ENCODE results near the gene SLC26A1.

SLC26A1 gene

GRCh38 chr4:997375-998071 lies 4.3 kb upstream of the SLC26A1 start:
- no peak for DNase-seq

DNA sequence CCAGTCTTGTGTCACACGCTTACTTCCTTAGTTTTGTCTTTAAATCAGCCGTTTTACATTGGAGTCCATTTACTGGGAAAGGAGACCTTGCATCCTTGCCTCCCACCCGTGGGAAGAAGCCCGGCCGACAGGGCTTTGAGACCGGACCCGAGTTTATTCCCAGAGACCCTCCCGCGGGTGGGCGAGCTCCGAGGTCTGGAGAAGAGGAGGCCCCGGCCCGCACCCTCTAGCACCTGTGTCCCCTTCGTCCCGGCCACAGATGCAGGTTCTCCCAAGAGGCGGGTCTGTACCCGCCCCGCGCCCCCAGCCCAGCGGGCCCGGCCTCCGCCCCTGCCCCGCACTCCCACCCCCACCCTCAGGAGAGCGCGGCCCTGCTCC lies 3.8 kb upstream of the SLC26A1 start:
- DNase-seq, result no peak

DNA sequence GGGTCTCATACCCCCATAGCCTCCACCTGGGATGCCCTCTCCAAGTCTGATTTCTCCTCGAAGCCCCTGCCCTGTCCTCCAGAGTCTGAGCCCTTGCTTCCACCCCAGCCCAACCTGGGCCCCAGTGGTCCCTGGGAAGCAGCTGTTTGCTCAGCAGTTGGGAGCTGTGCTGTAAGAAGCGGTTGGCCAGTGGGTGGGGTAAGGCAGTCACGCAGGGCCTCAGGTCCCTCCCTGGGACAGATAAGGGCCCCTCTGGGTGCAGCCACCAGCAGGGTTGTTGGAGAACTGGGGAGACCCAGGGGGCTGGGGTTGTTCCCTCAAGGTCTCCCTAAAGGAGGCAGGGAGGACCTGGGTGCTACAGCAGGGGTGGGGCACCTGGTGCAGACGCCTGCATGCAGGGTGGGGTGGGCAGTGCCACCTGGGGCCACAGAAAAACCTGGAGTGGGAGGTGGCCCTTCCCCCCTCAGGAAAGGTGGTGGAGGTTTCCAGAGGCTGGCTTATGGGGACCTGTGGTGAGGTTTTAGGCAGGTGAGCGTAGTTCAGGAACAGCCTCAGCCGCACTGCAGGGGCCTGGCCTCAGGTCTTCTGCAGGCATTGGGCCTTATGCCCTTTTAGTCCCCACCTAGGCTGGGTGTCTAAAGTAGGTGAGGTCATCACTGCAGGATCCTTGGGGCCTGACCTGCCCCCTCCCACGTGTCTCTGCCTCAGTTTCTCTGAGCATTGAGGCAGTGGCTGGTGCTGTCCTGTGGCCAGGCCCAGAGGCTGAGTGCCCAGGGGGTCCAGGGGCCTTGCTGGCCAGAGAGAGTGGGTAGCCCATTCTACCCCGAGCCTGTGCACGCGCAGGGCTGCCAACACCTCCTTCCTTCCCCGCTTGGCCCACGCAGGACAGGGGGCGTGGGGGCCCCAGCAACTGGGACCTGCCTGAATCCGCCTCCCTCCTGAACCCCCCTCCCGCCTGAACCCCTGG lies 3.1 kb upstream of the SLC26A1 start:
- DNase-seq, result no peak

GRCh38 chr4:995311-996026 lies 2.3 kb upstream of the SLC26A1 start:
- DNase-seq, result no peak

DNA sequence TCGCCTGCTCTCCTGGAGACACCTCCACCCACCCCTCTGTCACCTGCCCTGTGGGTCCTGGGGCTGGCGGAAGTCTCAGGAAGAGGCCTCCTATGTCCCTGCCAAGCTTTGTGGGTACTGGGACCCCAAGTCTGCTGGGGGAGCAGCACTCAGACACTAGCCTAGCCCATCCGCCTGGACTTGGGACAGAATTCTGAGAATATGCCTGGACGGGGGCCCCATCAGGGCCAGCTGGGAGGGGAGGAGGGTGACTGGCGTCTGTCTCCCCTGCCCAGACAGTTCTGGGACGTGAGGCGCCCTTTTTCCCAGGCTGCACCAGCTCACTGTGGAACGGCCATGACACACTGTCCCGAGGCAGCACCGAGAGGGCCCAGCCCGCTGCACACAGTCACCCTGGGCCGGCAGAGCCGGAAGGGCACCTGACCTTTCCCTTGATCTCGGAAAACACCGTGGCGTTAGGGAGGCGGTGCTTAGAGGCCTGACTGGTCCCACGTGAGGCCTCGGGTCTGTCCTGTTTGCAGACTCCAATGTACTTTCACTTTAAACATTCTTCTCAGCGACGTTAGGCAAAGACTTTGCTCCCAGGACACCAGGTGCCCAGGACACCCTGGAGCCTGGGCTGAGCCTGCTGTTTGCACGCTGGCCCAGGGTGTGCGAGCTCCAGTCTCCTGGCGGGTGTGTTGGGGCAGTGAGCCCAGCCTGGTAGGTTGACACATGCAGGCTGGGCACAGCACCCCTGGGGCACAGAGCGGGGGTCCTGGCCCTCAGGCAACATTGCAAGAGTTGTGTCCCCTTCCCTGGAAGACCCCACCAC lies 700 bp downstream of the SLC26A1 start:
- DNase-seq, result no peak

DNA sequence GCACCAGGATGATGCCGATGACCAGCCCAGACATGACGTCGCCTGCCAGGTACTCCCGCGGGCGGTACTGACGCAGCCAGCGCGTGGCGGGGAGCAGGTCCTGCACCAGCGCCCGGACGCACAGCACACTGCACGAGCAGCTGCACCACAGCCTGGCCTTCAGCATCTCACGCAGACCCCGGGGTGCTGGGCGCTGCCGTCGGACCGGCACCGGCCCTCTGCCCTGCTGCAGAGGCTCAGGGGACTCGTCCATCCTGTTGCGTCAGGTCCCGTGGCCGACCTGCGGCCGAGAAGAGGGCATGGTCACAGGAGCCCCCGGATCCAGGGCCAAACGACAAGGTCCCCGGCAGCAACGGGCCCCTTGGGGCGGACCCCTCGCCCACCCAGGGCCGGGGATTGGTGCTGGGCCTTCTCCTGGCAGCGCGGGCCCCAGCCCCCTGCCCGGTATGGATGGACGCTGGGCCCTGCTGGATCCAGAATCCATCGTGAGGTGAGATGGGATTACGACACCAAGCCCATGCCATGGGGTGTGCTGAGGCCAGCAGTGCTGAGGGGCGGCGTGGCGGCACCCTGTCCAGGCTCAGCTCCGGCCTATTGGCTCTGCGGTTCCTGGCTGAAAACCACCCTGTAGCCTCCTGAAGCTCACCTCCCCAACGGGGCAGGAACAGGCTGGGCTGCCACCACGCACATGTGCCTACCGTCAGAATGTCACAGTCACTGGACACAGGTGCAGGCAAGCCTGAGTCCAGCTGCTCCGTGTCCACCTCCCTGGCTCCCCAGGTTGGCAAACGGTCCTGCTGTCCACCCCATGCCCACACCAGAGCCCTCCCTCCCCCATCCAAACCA lies 1.5 kb downstream of the SLC26A1 start:
- no peak for DNase-seq

DNA sequence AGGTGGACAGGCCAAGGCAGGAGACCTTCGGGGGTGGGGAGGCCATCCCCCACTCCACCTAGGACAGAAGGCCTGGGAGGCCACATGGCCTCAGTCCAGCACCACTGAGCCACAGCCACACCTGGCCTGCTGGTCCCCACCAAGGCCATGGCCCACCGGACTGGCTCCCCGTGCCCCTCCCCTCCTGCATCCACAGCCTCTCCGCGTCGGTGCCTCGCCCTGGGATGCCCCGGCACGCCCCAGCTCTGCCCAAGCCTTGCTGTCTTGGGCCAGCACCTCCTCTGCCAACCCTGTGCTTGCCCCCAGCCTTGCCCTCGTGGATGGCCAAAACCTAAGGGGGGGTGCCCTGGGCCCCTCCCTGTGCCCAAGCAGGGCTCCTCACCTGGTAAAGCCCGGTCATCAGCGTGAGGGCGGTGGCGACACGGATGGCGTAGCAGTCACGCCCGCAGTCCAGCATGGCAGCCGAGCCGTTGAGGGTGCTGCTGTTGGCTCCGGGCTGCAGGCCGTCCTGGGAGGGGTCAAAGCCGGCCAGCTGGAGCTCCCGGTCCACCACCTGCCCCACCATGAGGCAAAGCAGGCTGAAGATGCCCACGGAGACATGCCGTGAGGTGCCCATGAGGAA lies 2.3 kb downstream of the SLC26A1 start:
- DNase-seq, result no peak

GRCh38 chr4:989722-990471 lies 3.3 kb downstream of the SLC26A1 start:
- no peak for DNase-seq

- DNase-seq, result no peak
Measured at GRCh38 chr4:988726-989721, 4.2 kb downstream of the SLC26A1 start.

GRCh38 chr4:987624-988513 lies 5.3 kb downstream of the SLC26A1 start:
- no peak for DNase-seq

DNA sequence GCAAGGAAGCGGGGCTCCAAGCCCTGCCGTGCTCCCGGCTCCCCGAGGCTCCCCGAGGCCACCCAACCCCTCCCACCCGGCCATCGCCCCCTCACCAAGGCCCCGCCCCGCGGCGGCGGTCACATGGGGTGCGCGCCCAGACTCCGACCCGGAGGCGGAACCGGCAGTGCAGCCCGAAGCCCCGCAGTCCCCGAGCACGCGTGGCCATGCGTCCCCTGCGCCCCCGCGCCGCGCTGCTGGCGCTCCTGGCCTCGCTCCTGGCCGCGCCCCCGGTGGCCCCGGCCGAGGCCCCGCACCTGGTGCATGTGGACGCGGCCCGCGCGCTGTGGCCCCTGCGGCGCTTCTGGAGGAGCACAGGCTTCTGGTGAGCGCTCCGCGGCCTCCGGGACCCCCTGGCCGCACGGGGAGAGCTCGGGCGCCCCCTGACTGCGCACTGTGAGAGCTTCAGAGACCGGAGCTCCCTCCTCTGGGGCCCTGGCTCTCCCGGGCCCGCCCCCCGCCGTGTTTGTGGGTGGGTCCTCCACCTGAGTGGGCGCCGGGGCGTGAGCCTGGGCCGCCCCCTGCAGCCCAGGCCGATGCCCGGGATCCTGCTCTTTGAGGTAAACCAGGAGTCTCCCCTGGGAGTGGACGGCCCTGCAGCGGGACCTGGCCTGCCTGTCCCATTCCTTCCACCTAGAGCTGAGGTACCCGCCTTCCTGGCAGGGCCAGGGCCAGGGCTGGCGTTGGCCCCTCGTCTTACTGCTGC lies 6.2 kb downstream of the SLC26A1 start, which contains the start of gene IDUA:
TSS of gene IDUA (plus strand) at position 166 of the 745 bp plus-strand sequence. CDS start at position 207, 41 bp downstream.
- peak; percentile 86 for DNase-seq

GRCh38 chr4:986428-986878 lies 6.8 kb downstream of the SLC26A1 start:
- no peak for DNase-seq

DNA sequence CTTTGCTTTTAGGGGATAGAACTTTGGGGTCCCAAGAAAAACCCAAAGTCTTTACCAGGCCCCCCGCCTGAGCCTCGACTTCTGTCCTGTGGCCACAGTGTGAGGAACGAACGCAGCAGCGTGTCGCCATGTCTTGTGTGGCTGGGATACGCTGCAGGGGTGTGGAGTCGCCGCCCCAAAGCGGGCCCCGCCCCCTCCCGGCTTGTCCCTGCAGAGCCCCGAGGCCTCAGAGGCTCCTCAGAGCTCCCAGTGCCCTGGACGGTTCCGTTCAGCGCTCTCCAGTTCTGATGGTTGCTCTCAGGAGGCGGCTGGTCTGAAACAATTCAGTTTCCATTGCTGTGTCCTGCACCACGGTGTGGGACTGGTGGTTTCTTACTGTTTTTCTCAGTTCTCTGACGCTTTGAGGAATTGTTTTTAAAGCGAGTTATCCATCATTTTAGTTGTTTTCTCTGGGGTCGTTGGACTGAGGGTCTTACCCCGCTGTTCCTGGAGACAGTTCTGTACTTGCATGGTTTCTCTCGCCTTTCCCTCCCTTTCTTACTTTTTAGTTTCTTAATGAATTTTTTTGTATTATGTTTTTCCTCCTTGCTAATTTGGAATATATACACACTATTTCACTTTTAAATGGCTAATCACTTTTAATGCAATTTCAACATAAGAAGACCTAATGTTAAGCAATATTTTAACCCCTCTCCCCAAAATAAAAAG lies 7.9 kb downstream of the SLC26A1 start:
- peak; percentile 67 for DNase-seq

GRCh38 chr4:984336-985054 lies 8.7 kb downstream of the SLC26A1 start:
- no peak for DNase-seq

DNA sequence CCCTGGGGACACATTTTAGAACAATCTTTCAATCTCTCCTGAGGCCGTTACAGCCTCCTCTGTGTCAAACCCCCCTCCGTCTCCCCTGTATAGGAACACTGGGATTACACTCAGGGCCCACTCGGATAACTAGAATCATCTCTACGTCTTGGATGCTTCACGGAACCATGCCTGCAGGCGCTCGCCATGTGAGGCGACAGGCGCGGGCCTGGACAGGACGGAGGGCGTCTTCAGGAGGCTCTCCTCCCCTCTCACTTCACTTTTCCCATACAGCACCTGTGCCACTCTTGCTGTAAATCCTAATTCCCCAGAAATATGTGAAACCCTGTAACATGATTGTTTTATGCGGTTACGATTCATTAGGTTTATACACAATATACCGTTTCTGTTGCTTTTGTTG lies 10.4 kb downstream of the SLC26A1 start:
- no peak for DNase-seq

- DNase-seq, result no peak
Measured at GRCh38 chr4:982291-982690, 10.9 kb downstream of the SLC26A1 start.

Data from activated gamma-delta T cell treated with Interleukin-2 at 50 U/mL for 16 hours (primary cell).